Measurements from ENCODE around the gene MPZL3.

MPZL3 gene

GRCh38 chr11:118264569-118265465, 12.7 kb upstream of the MPZL3 start:
- DNase-seq (ENCODE audit: low read depth), result no peak

- DNase-seq (ENCODE audit: low read depth), result no peak
These were observed 11.8 kb upstream of the MPZL3 start, which contains the start of gene MPZL2 for GRCh38 chr11:118263695-118264568. Gene MPZL2, minus strand, starts transcription at chr11:118264297. Its CDS starts 144 bp downstream, at chr11:118264153.

- DNase-seq (ENCODE audit: low read depth), result no peak
These were observed 10.9 kb upstream of the MPZL3 start for GRCh38 chr11:118263112-118263511.

- DNase-seq (ENCODE audit: low read depth), result no peak
These were observed 8.2 kb upstream of the MPZL3 start for GRCh38 chr11:118260353-118260752.

- DNase-seq (ENCODE audit: low read depth), result no peak
These were observed 7.0 kb upstream of the MPZL3 start for GRCh38 chr11:118259138-118259537.

- no peak for DNase-seq (ENCODE audit: low read depth)
These were observed 6.2 kb upstream of the MPZL3 start for GRCh38 chr11:118258410-118258809.

- DNase-seq (ENCODE audit: low read depth), result no peak
These were observed 523 bp upstream of the MPZL3 start for GRCh38 chr11:118252688-118253087.

GRCh38 chr11:118247041-118247440, 5.1 kb downstream of the MPZL3 start:
- DNase-seq (ENCODE audit: low read depth), result no peak

GRCh38 chr11:118245936-118246562, 6.1 kb downstream of the MPZL3 start:
- no peak for DNase-seq (ENCODE audit: low read depth)

- DNase-seq (ENCODE audit: low read depth), result no peak
These were observed 8.0 kb downstream of the MPZL3 start for GRCh38 chr11:118243993-118244762.

GRCh38 chr11:118243161-118243560, 9.0 kb downstream of the MPZL3 start:
- no peak for DNase-seq (ENCODE audit: low read depth)

GRCh38 chr11:118241764-118242098, 10.4 kb downstream of the MPZL3 start:
- DNase-seq (ENCODE audit: low read depth), result no peak

- peak; percentile 44 for DNase-seq (ENCODE audit: low read depth)
These were observed 11.0 kb downstream of the MPZL3 start for GRCh38 chr11:118240999-118241763.

GRCh38 chr11:118239509-118240205, 12.5 kb downstream of the MPZL3 start:
- no peak for DNase-seq (ENCODE audit: low read depth)

- no peak for DNase-seq (ENCODE audit: low read depth)
These were observed 13.2 kb downstream of the MPZL3 start for GRCh38 chr11:118238929-118239328.

- DNase-seq (ENCODE audit: low read depth), result no peak
These were observed 13.7 kb downstream of the MPZL3 start for GRCh38 chr11:118238421-118238820.

GRCh38 chr11:118236170-118236569, 16.0 kb downstream of the MPZL3 start:
- no peak for DNase-seq (ENCODE audit: low read depth)

GRCh38 chr11:118234833-118235232, 17.3 kb downstream of the MPZL3 start:
- DNase-seq (ENCODE audit: low read depth), result no peak

GRCh38 chr11:118233850-118234249, 18.3 kb downstream of the MPZL3 start:
- DNase-seq (ENCODE audit: low read depth), result no peak

- DNase-seq (ENCODE audit: low read depth), result no peak
These were observed 18.8 kb downstream of the MPZL3 start for GRCh38 chr11:118233377-118233776.

Data from stimulated activated CD8-positive, alpha-beta memory T cell treated with anti-CD3 and anti-CD28 coated beads, Interleukin-15, amount 100 ng/mL, for 1 hour (primary cell).